Loucy (cell line): ENCODE data around the gene PPP3CA.
"Not testable (repeated sequence)": the region's sequence is repeated elsewhere in the genome, so short reads cannot be mapped to it uniquely, and the experiment has no call there.

Experiments
- H2AFZ ChIP-seq: fragments of 200-600 bp; sonication (generic); 2 replicates; pipeline ENCODE4 v1.6.0; 2016; ENCODE audit warnings: antibody characterized with exemption, mild to moderate bottlenecking, low read length, moderate library complexity
- H3F3A ChIP-seq: fragments of 200-600 bp; 2 replicates; pipeline ENCODE4 v1.6.0; 2016; ENCODE audit warnings: antibody characterized with exemption, low read depth, mild to moderate bottlenecking
- H3K27me3 ChIP-seq: fragments of 200-600 bp; sonication (generic); 2 replicates; pipeline ENCODE4 v1.6.1; 2014; ENCODE audit warnings: low read length, mild to moderate bottlenecking; ENCODE audit not compliant: insufficient read depth, poor library complexity, severe bottlenecking
- H3K36me3 ChIP-seq: fragments of 200-600 bp; sonication (generic); 2 replicates; pipeline ENCODE4 v1.6.1; 2016; ENCODE audit warnings: low read length; ENCODE audit not compliant: insufficient read depth
- H3K4me1 ChIP-seq: fragments of 200-600 bp; sonication (generic); 2 replicates; pipeline ENCODE4 v1.5.1; 2014; ENCODE audit warnings: low read length, mild to moderate bottlenecking; ENCODE audit not compliant: insufficient read depth, poor library complexity, severe bottlenecking
- H3K4me2 ChIP-seq: fragments of 200-600 bp; sonication (generic); 2 replicates; pipeline ENCODE4 v1.6.0; 2014; ENCODE audit warnings: antibody characterized with exemption, low read length, low read depth, mild to moderate bottlenecking; ENCODE audit not compliant: poor library complexity, severe bottlenecking
- H3K4me3 ChIP-seq: fragments of 200-600 bp; sonication (generic); 2 replicates; pipeline ENCODE4 v1.5.1; 2014; ENCODE audit warnings: low read length, mild to moderate bottlenecking, mixed read lengths; ENCODE audit not compliant: poor library complexity, severe bottlenecking
- H3K79me2 ChIP-seq: fragments of 200-600 bp; sonication (generic); 2 replicates; pipeline ENCODE4 v1.6.1; 2014; ENCODE audit warnings: low read length; ENCODE audit not compliant: insufficient read depth
- H3K9ac ChIP-seq: fragments of 200-600 bp; sonication (generic); 2 replicates; pipeline ENCODE4 v1.6.0; 2014; ENCODE audit warnings: mild to moderate bottlenecking, low read depth, low read length, moderate library complexity; ENCODE audit not compliant: poor library complexity, severe bottlenecking
- H3K9me2 ChIP-seq: fragments of 200-600 bp; sonication (generic); replicated peaks from 2 replicates; pipeline ENCODE4 v1.6.1; 2016; ENCODE audit warnings: low read depth, low read length, mixed read lengths
- H3K9me3 ChIP-seq: fragments of 200-600 bp; sonication (generic); 2 replicates; pipeline ENCODE4 v1.6.1; 2014; ENCODE audit warnings: mild to moderate bottlenecking, antibody characterized with exemption, low read length, low read depth; ENCODE audit not compliant: insufficient read depth
- H4K20me1 ChIP-seq: fragments of 200-600 bp; sonication (generic); 2 replicates; pipeline ENCODE4 v1.6.0; 2014; ENCODE audit warnings: antibody characterized with exemption, low read length, mild to moderate bottlenecking; ENCODE audit not compliant: insufficient read depth, poor library complexity, severe bottlenecking
- CTCF ChIP-seq: fragments of 200-600 bp; sonication (generic); conservative IDR thresholded peaks from 2 replicates; pipeline ENCODE4 v1.5.1; 2014; ENCODE audit warnings: mild to moderate bottlenecking, antibody characterized with exemption, low read length
- EZH2phosphoT487 ChIP-seq: fragments of 200-600 bp; IDR thresholded peaks from 2 replicates; pipeline ENCODE4 v1.6.1; 2018; ENCODE audit warnings: antibody characterized with exemption, mild to moderate bottlenecking, moderate library complexity, borderline replicate concordance

The PPP3CA gene

GRCh38 chr4:101000496-101000895, 346.8 kb downstream of the PPP3CA start:
- TF ChIP-seq CTCF (no peak), EZH2phosphoT487 (no peak)
- no peaks in the 10 kb centered on the region for H4K20me1 ChIP-seq
- H3K4me2 ChIP-seq = no peak overlapping the region
- no peaks in the 10 kb centered on the region for H3K36me3 ChIP-seq
- H3K4me1 ChIP-seq = no peaks in the 10 kb centered on the region
- H3K4me3 ChIP-seq = no peak overlapping the region
- no peaks in the 10 kb centered on the region for H3K27me3 ChIP-seq
- no peak overlapping the region for H2AFZ ChIP-seq
- H3K9me2 ChIP-seq = no peaks in the 10 kb centered on the region
- H3K9ac ChIP-seq = no peak overlapping the region
- H3K9me3 ChIP-seq = peaks cover 9% of the 10 kb centered on the region
- H3F3A ChIP-seq = no peaks in the 10 kb centered on the region
- H3K79me2 ChIP-seq = no peaks in the 10 kb centered on the region

GRCh38 chr4:100995671-100996070, 351.7 kb downstream of the PPP3CA start:
- TF ChIP-seq CTCF (no peak), EZH2phosphoT487 (no peak)
- H3K79me2 ChIP-seq = no peaks in the 10 kb centered on the region
- H3K9me2 ChIP-seq = no peaks in the 10 kb centered on the region
- H4K20me1 ChIP-seq = no peaks in the 10 kb centered on the region
- H3K36me3 ChIP-seq = no peaks in the 10 kb centered on the region
- H3K9me3 ChIP-seq = peaks cover 4% of the 10 kb centered on the region; the same call in 1 of the 2 replicates
- no peak overlapping the region for H3K4me2 ChIP-seq
- no peaks in the 10 kb centered on the region for H3F3A ChIP-seq
- no peaks in the 10 kb centered on the region for H3K4me1 ChIP-seq
- no peak overlapping the region for H2AFZ ChIP-seq
- no peak overlapping the region for H3K9ac ChIP-seq
- no peak overlapping the region for H3K4me3 ChIP-seq
- H3K27me3 ChIP-seq = no peaks in the 10 kb centered on the region

GRCh38 chr4:100995002-100995401, 352.3 kb downstream of the PPP3CA start:
- H3K9me2 ChIP-seq, H3K27me3 ChIP-seq: not testable (repeated sequence)

GRCh38 chr4:100991332-100992069, 355.8 kb downstream of the PPP3CA start:
- not testable (repeated sequence) for H3F3A ChIP-seq, H3K4me2 ChIP-seq, H3K4me3 ChIP-seq, H4K20me1 ChIP-seq, H3K79me2 ChIP-seq, H3K27me3 ChIP-seq, H3K36me3 ChIP-seq, H3K9me2 ChIP-seq, H3K9me3 ChIP-seq, H2AFZ ChIP-seq, H3K9ac ChIP-seq, H3K4me1 ChIP-seq

More at GRCh38 chr4:100995002-100995401, 352.3 kb downstream of the PPP3CA start:
- not testable (repeated sequence) for H4K20me1 ChIP-seq, H3K9ac ChIP-seq, H3K36me3 ChIP-seq, H3F3A ChIP-seq, H3K4me1 ChIP-seq, H3K4me3 ChIP-seq, H3K9me3 ChIP-seq, H3K79me2 ChIP-seq, H2AFZ ChIP-seq, H3K4me2 ChIP-seq
